Tongue (tissue), 2 donors: Measurements from ENCODE around the gene COPZ1. TPM values are rescaled to one million over a fixed set of nuclear protein-coding genes. Genes with fewer than 3 reads are reported as not detected.

Experiments
- DNase-seq: peaks from one replicate; pipeline ENCODE4 v3.0.0-alpha.2; 2015
- total RNA-seq: library from RNA; depleted of rRNA; stranded (reverse); fragments of >200 nt; gene quantifications from one replicate; pipeline ENCODE4 v1.2.3, GENCODE V29; 2014

Gene COPZ1
- total RNA-seq, 1 donor from 2014 or later, result 147 TPM

GRCh38 chr12:54377797-54378515, 53.0 kb downstream of the COPZ1 start:
- DNase-seq, result no peak

GRCh38 chr12:54378796-54379397, 54.0 kb downstream of the COPZ1 start:
- DNase-seq, result peak; percentile 73

GRCh38 chr12:54379398-54380201, 54.7 kb downstream of the COPZ1 start:
- DNase-seq, result peak; percentile 96

GRCh38 chr12:54381136-54381535, 56.2 kb downstream of the COPZ1 start:
- DNase-seq, result no peak

- DNase-seq, result no peak
These were observed 58.2 kb downstream of the COPZ1 start for GRCh38 chr12:54383041-54383609.

- no peak for DNase-seq
These were observed 59.7 kb downstream of the COPZ1 start, which contains the start of gene ZNF385A for GRCh38 chr12:54384591-54385041. TSS of gene ZNF385A (minus strand) at chr12:54384733. CDS start at chr12:54384514, 219 bp downstream.

- peak; percentile 52 for DNase-seq
These were observed 60.5 kb downstream of the COPZ1 start for GRCh38 chr12:54385251-54385914.

GRCh38 chr12:54386403-54387113, 61.6 kb downstream of the COPZ1 start:
- no peak for DNase-seq

- DNase-seq, result no peak
These were observed 62.2 kb downstream of the COPZ1 start for GRCh38 chr12:54387114-54387467.

- DNase-seq, result no peak
These were observed 63.6 kb downstream of the COPZ1 start for GRCh38 chr12:54388237-54389133.

GRCh38 chr12:54389134-54389508, 64.2 kb downstream of the COPZ1 start:
- DNase-seq, result no peak

GRCh38 chr12:54389607-54390175, 64.8 kb downstream of the COPZ1 start:
- DNase-seq, result no peak

GRCh38 chr12:54390176-54390667, 65.3 kb downstream of the COPZ1 start:
- no peak for DNase-seq

- DNase-seq, result peak; percentile 65
These were observed 66.0 kb downstream of the COPZ1 start for GRCh38 chr12:54390668-54391551.

GRCh38 chr12:54392485-54393206, 67.7 kb downstream of the COPZ1 start:
- DNase-seq, result no peak

- peak; percentile 66 for DNase-seq
These were observed 68.3 kb downstream of the COPZ1 start for GRCh38 chr12:54393207-54393609.

GRCh38 chr12:54393743-54394142, 68.8 kb downstream of the COPZ1 start:
- DNase-seq, result no peak

- peak; percentile 84 for DNase-seq
These were observed 69.4 kb downstream of the COPZ1 start for GRCh38 chr12:54394281-54394719.
